ENCODE measurements around the gene IL22. TPM values are rescaled to one million over a fixed set of nuclear protein-coding genes. Genes with fewer than 3 reads are reported as not detected.

IL22 gene
- total RNA-seq, 1 experiment from 2014 or later = not detected

DNA sequence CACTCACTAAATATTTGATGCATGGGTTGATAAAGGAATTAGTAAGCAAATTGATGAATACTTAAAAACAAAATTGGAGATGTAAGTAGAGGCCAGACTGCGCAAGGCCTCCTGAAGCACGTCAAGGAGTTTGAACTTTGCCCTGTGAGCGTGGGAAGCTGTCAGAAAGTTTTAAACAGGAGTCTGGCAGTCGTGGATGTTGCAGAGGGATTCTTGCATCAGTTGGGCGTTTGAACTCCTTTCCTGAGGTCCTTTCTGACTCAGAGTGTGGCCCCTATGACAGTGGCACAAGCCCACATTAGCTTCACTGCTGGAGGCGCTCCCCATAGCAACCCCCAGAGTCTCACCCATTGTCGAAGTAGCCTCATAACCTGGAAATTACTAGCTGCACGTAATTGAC, 17.9 kb upstream of the IL22 start:
- Histone ChIP-seq H4K91ac (ENCODE audit: insufficient read length, low read depth, low read length) (no peak overlapping the region), H2BK20ac (ENCODE audit: low read depth, low read length, poor library complexity, severe bottlenecking) (no peak overlapping the region), H4K5ac (ENCODE audit: insufficient read length, low read depth, low read length) (no peak overlapping the region), H2AFZ (ENCODE audit: low read length) (no peak overlapping the region), H3K56ac (ENCODE audit: insufficient read length, low read depth, low read length) (no peak overlapping the region), H4K20me1 (ENCODE audit: control insufficient read depth, insufficient read depth, insufficient read length) (no peaks in the 10 kb centered on the region), H3K23me2 (ENCODE audit: insufficient read length, low read depth, low read length, poor library complexity, severe bottlenecking) (no peaks in the 10 kb centered on the region), H3K4me2 (ENCODE audit: insufficient read depth, insufficient read length, low read length) (no peak overlapping the region), H2BK12ac (ENCODE audit: insufficient read length, low read depth, low read length) (no peak overlapping the region), H2BK120ac (ENCODE audit: low read depth, low read length, poor library complexity, severe bottlenecking) (no peak overlapping the region), H3K14ac (ENCODE audit: insufficient read depth, low read length) (no peak overlapping the region), H4K8ac (replicated peaks; ENCODE audit: insufficient read length, low read depth, low read length) (no peak overlapping the region), H3K27me3 (ENCODE audit: insufficient read depth, low read length) (no peaks in the 10 kb centered on the region), H3K79me1 (ENCODE audit: insufficient read depth, low read depth, low read length, poor library complexity, severe bottlenecking) (no peaks in the 10 kb centered on the region), H3K4me1 (ENCODE audit: insufficient read depth, low read length) (no peaks in the 10 kb centered on the region), H2BK5ac (ENCODE audit: insufficient read length, low read length) (no peak overlapping the region), H3K79me2 (ENCODE audit: insufficient read depth, low read length) (no peaks in the 10 kb centered on the region), H3K23ac (ENCODE audit: insufficient read length, low read depth, low read length) (no peak overlapping the region), H3K4ac (ENCODE audit: low read depth, low read length) (no peak overlapping the region), H2AK5ac (ENCODE audit: insufficient read length, low read length) (no peak overlapping the region), H3K18ac (ENCODE audit: insufficient read length, low read depth, low read length) (no peak overlapping the region), H3K27ac (ENCODE audit: insufficient read length, low read depth, low read length) (no peak overlapping the region), H3K9me3 (ENCODE audit: control insufficient read depth, low read depth, low read length) (no peaks in the 10 kb centered on the region), H2BK15ac (ENCODE audit: low read depth, low read length) (no peak overlapping the region), H3T11ph (ENCODE audit: low read length) (no peak overlapping the region), H3K9ac (ENCODE audit: extremely low read depth, insufficient read length, low read length) (no peak overlapping the region)
- no CpG with 5 or more reads among the region's 8 CpGs for WGBS (ENCODE audit: extremely low coverage, insufficient read length, low lambda C conversion rate)
- H3K36me3 Mint-ChIP-seq (ENCODE audit: insufficient read depth in 1 of 3, low read depth in 3 of 3) = no peaks in the 10 kb centered on the region
- no peak for TF ChIP-seq CTCF (conservative IDR thresholded peaks at IDR 0.05)
- no peak overlapping the region for H3K4me3 Mint-ChIP-seq
- H3K4me1 Mint-ChIP-seq = peaks cover 3 to 4% of the 10 kb centered on the region in 2 experiments
- no peak overlapping the region for H3K27ac Mint-ChIP-seq
- no peak for DNase-seq
- no peaks in the 10 kb centered on the region for H3K27me3 Mint-ChIP-seq (ENCODE audit: low read depth)
- no peaks in the 10 kb centered on the region for H3K9me3 Mint-ChIP-seq
